ENCODE data around the gene FLT3.

FLT3 gene

DNA sequence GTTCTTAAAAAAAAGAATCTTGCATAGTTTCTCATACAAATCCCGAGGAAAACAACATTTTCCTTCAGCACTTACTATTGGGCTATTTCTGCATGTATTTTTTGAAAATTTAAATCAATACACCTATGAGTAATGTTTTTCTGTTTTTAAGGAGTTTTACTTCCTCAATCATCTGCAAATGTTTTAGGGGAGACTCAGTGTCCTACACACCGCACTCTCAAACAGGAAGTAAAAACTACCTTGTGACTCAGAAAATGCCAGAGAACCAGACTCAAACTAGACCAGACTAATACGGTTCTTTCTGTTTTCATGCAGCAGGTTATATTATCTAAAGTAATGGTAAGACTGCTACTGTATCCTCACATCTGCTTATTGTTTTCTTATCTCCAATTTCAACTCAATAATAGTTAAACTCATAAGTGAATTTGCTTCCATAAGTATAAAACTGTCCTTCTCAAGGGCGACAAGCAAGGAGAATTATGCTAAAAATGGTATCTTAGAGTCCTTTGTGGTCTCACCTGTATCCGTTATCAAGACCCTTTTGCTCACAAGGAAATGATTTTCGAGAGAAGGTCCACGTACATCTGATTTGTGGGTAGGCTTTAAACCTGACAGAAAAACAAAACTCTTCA lies 52.5 kb downstream of the FLT3 start:
- TF ChIP-seq, protein P1, sequence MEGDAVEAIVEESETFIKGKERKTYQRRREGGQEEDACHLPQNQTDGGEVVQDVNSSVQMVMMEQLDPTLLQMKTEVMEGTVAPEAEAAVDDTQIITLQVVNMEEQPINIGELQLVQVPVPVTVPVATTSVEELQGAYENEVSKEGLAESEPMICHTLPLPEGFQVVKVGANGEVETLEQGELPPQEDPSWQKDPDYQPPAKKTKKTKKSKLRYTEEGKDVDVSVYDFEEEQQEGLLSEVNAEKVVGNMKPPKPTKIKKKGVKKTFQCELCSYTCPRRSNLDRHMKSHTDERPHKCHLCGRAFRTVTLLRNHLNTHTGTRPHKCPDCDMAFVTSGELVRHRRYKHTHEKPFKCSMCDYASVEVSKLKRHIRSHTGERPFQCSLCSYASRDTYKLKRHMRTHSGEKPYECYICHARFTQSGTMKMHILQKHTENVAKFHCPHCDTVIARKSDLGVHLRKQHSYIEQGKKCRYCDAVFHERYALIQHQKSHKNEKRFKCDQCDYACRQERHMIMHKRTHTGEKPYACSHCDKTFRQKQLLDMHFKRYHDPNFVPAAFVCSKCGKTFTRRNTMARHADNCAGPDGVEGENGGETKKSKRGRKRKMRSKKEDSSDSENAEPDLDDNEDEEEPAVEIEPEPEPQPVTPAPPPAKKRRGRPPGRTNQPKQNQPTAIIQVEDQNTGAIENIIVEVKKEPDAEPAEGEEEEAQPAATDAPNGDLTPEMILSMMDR (IDR thresholded peaks at IDR 0.05), result no peak
- Histone ChIP-seq H3K36me3 (ENCODE audit: control insufficient read depth, insufficient read depth, low read length) (no peaks in the 10 kb centered on the region), H3K79me2 (no peaks in the 10 kb centered on the region)

DNA sequence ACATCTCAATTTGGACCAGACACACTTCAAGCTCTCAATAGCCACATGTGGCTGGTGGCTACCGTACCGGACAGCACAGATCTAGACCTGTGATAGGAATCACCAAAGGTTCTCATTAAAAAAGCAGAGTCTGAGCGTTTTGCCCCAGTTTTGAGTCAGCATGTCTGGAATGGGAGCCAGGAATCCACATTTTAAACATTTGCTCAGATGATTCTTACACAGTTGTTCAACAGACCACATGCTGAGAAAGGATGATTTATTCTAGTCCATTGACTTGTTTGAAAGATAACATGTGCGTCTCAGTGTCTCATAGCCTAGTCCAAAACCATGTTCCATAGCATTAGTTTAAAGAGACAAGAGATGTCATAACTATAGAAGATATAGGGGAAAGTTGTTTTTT lies 53.4 kb downstream of the FLT3 start:
- Histone ChIP-seq H3K4me1 (no peaks in the 10 kb centered on the region), H3K9me3 (ENCODE audit: control insufficient read depth, low read length) (no peaks in the 10 kb centered on the region), H3K4me3 (ENCODE audit: low read depth, low read length) (no peak overlapping the region), H3K9ac (no peak overlapping the region), H3K27me3 (ENCODE audit: control insufficient read depth, insufficient read depth, low read length) (no peaks in the 10 kb centered on the region), H3K79me2 (no peaks in the 10 kb centered on the region), H3K4me2 (ENCODE audit: low read length) (no peak overlapping the region), H2AFZ (no peak overlapping the region), H3K27ac (no peak overlapping the region), H3K36me3 (ENCODE audit: control insufficient read depth, insufficient read depth, low read length) (no peaks in the 10 kb centered on the region)
- TF ChIP-seq, protein P1 (IDR thresholded peaks at IDR 0.05), result no peak

More for the DNA sequence above, 52.5 kb downstream of the FLT3 start:
- no peak overlapping the region for H3K4me2 ChIP-seq (ENCODE audit: low read length)
- H3K27me3 ChIP-seq (ENCODE audit: control insufficient read depth, insufficient read depth, low read length), result no peaks in the 10 kb centered on the region
- no peak overlapping the region for H2AFZ ChIP-seq
- no peaks in the 10 kb centered on the region for H3K9me3 ChIP-seq (ENCODE audit: control insufficient read depth, low read length)
- no peak overlapping the region for H3K27ac ChIP-seq
- H3K4me3 ChIP-seq (ENCODE audit: low read depth, low read length), result no peak overlapping the region
- no peaks in the 10 kb centered on the region for H3K4me1 ChIP-seq
- no peak overlapping the region for H3K9ac ChIP-seq

DNA sequence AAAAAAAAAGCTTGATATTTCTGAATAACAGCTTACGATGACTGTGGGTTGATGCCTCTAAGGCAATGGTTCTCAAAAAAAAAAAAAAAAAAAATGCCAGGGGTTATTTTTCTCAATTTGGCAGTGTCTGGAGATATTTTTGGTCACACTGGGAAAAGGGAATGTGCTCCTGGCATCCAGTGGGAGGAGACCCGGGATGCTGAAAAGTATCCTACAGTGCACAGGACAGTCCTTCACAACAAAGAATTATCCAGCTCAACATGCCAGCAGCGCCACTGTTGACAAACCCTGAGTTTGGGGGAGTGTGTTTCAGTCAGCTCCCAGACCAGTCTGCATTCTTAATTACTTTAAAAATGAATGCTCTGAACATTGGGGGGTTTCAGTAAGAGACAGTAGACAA lies 54.5 kb downstream of the FLT3 start:
- no peaks in the 10 kb centered on the region for H3K9me3 ChIP-seq (ENCODE audit: control insufficient read depth, low read length)
- H3K9ac ChIP-seq, result no peak overlapping the region
- no peak overlapping the region for H3K4me3 ChIP-seq (ENCODE audit: low read depth, low read length)
- no peaks in the 10 kb centered on the region for H3K36me3 ChIP-seq (ENCODE audit: control insufficient read depth, insufficient read depth, low read length)
- H2AFZ ChIP-seq, result no peak overlapping the region
- TF ChIP-seq, protein P1 (IDR thresholded peaks at IDR 0.05), result no peak
- H3K79me2 ChIP-seq, result no peaks in the 10 kb centered on the region
- H3K4me2 ChIP-seq (ENCODE audit: low read length), result no peak overlapping the region
- no peaks in the 10 kb centered on the region for H3K27me3 ChIP-seq (ENCODE audit: control insufficient read depth, insufficient read depth, low read length)
- H3K4me1 ChIP-seq, result no peaks in the 10 kb centered on the region
- no peak overlapping the region for H3K27ac ChIP-seq

DNA sequence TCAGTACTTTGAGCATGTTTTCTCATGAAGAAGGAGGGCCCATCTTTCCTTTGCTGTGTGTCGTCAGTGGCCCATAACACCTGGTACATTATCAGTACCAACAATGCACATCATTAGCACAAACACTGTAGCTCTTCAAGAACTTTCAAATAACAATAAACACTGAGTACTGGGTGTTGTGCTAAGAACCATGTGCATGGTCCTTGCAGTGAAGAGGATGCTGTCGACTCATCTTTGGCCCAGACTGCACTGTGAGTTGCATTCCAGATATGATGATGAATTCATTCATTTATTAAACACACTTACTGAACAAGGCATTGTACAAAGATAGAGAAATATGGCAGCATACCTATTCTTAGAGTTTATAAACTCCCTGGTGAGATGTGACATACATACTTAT lies 55.8 kb downstream of the FLT3 start:
- Histone ChIP-seq H2AFZ (no peak overlapping the region), H3K27me3 (ENCODE audit: control insufficient read depth, insufficient read depth, low read length) (no peaks in the 10 kb centered on the region), H3K79me2 (no peaks in the 10 kb centered on the region), H3K36me3 (ENCODE audit: control insufficient read depth, insufficient read depth, low read length) (no peaks in the 10 kb centered on the region), H3K4me2 (ENCODE audit: low read length) (no peak overlapping the region), H3K27ac (no peak overlapping the region), H3K9me3 (ENCODE audit: control insufficient read depth, low read length) (no peaks in the 10 kb centered on the region), H3K4me3 (ENCODE audit: low read depth, low read length) (no peak overlapping the region), H3K9ac (no peak overlapping the region), H3K4me1 (no peaks in the 10 kb centered on the region)
- TF ChIP-seq, protein P1 (IDR thresholded peaks at IDR 0.05), result no peak

DNA sequence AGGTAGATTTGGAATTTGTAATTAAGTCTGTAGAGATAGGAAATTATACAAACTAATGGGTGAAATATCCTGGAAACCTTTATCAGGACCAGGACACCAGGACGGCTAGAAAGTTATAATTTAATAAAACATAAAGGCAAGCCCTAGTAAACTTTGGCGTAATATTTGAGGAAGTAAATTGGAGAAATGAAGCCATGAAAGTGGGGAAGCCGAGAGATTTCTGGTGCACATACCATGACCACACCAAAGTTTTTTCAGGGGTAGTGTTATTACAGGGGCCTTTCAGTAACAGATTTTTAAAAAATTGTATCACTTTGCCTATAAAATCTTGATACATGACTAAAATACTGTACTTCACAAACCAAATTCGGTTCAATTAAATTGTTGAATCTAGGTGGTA lies 57.2 kb downstream of the FLT3 start:
- H3K9me3 ChIP-seq (ENCODE audit: control insufficient read depth, low read length), result no peaks in the 10 kb centered on the region
- no peak overlapping the region for H3K9ac ChIP-seq
- no peaks in the 10 kb centered on the region for H3K4me1 ChIP-seq
- no peaks in the 10 kb centered on the region for H3K27me3 ChIP-seq (ENCODE audit: control insufficient read depth, insufficient read depth, low read length)
- H2AFZ ChIP-seq, result no peak overlapping the region
- H3K79me2 ChIP-seq, result no peaks in the 10 kb centered on the region
- no peaks in the 10 kb centered on the region for H3K36me3 ChIP-seq (ENCODE audit: control insufficient read depth, insufficient read depth, low read length)
- H3K27ac ChIP-seq, result no peak overlapping the region
- TF ChIP-seq, protein P1 (IDR thresholded peaks at IDR 0.05), result no peak
- H3K4me2 ChIP-seq (ENCODE audit: low read length), result no peak overlapping the region
- no peak overlapping the region for H3K4me3 ChIP-seq (ENCODE audit: low read depth, low read length)
